Fibroblast of lung (primary cell): ENCODE data around the gene INSR.

Experiments
- EZH2 ChIP-seq: IDR thresholded peaks from 2 replicates; pipeline ENCODE4 v1.5.1; 2012; ENCODE audit warnings: low read length, control low read depth, mild to moderate bottlenecking; ENCODE audit errors: missing control alignments
- TF ChIP-seq, protein P1 (sequence below), 2 donors: IDR thresholded peaks in 1 of 2; conservative IDR thresholded peaks in 1 of 2; 1 replicate in 1 of 2; 2 replicates in 1 of 2; pipeline ENCODE4 v1.5.1; 2011 to 2012; ENCODE audit warnings: low read length in 2 of 2, control low read depth in 1 of 2, inconsistent platforms in 1 of 2, low read depth in 1 of 2, mild to moderate bottlenecking in 1 of 2

DNA sequence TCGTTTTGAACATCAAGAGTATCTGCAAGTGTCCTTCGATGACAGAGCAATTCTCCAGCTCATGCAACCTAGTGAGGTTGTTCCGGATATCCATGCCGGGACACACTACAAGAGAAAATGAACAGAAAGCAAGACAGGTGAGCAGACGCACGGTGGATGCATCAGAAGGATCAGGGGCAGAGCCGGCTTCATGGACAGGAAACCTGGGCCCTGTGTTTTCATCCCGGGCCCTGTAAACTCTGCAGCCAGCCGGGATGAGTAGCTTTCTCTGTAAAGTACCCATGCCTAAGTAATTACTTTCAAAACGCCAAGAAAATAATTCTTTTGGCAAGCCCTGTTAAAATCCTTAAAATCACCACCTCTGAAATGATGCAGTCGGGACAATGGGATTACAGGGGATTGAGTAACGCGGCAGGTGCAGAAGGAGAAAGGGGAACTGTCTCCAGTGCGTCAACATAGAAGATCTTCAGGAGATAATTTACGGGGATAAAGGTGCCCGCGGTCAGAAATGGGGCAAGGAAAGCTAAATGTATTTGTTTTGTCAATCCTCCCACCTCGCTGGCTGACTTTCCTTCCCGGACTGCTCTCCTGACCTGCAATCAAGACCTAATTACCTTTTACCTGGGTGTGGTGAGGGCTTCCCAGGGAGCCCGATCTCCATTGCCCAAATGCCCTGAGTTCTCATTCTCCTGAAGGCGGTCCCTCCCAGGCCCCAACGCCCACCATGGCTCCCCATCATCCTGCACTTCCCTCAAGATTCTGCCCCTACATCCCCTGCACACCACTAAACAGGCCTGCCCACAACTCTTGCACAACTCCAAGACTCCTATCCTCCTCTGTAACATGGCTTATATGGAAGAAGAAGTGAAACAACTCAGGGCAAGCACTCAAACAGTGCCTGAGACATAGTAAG, 26.2 kb downstream of the INSR start:
- TF ChIP-seq, protein P1, sequence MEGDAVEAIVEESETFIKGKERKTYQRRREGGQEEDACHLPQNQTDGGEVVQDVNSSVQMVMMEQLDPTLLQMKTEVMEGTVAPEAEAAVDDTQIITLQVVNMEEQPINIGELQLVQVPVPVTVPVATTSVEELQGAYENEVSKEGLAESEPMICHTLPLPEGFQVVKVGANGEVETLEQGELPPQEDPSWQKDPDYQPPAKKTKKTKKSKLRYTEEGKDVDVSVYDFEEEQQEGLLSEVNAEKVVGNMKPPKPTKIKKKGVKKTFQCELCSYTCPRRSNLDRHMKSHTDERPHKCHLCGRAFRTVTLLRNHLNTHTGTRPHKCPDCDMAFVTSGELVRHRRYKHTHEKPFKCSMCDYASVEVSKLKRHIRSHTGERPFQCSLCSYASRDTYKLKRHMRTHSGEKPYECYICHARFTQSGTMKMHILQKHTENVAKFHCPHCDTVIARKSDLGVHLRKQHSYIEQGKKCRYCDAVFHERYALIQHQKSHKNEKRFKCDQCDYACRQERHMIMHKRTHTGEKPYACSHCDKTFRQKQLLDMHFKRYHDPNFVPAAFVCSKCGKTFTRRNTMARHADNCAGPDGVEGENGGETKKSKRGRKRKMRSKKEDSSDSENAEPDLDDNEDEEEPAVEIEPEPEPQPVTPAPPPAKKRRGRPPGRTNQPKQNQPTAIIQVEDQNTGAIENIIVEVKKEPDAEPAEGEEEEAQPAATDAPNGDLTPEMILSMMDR (conservative IDR thresholded peaks at IDR 0.05 in 1 of 2, IDR thresholded peaks at IDR 0.05 in 1 of 2; ENCODE audit: low read depth in 1 of 2, low read length in 2 of 2): no peak
- no peak for TF ChIP-seq EZH2
